Neural cell (in vitro differentiated cells): ENCODE data around the gene PIK3R3. TPM values are rescaled to one million over a fixed set of nuclear protein-coding genes. Genes with fewer than 3 reads are reported as not detected.
A peak's percentile ranks its signal among the peaks of the same experiment; 100 is the strongest.

Experiments
- H2AFZ ChIP-seq: fragments of 200-600, 300-800 bp; sonication (generic), shearing (Covaris generic); 2 replicates; pipeline ENCODE4 v1.6.0; 2014; ENCODE audit warnings: low read depth, mild to moderate bottlenecking, antibody characterized with exemption, low read length, moderate library complexity
- H3F3A ChIP-seq: fragments of 200-600 bp; shearing (Covaris generic); 2 replicates; pipeline ENCODE4 v1.6.1; 2016; ENCODE audit warnings: mild to moderate bottlenecking, moderate library complexity, mixed read lengths, antibody characterized with exemption, low read length; ENCODE audit not compliant: insufficient read depth, poor library complexity, severe bottlenecking
- H3K27ac ChIP-seq: fragments of 200-600, 300-800 bp; sonication (generic), shearing (Covaris generic); 2 replicates; pipeline ENCODE4 v1.5.1; 2014; ENCODE audit warnings: mild to moderate bottlenecking, low read length, moderate library complexity
- H3K27me3 ChIP-seq: fragments of 300-800, 200-600 bp; sonication (generic), shearing (Covaris generic); 2 replicates; pipeline ENCODE4 v1.6.0; 2014; ENCODE audit warnings: mild to moderate bottlenecking, low read depth, low read length, moderate library complexity; ENCODE audit not compliant: insufficient read depth
- H3K36me3 ChIP-seq: fragments of 300-800, 200-600 bp; sonication (generic), shearing (Covaris generic); 2 replicates; pipeline ENCODE4 v1.5.1; 2014; ENCODE audit warnings: mild to moderate bottlenecking, antibody characterized with exemption, low read length, moderate library complexity; ENCODE audit not compliant: insufficient read depth
- H3K4me2 ChIP-seq: fragments of 300-800, 200-600 bp; sonication (generic), shearing (Covaris generic); 2 replicates; pipeline ENCODE4 v1.6.0; 2014; ENCODE audit warnings: mild to moderate bottlenecking, low read length
- H3K4me3 ChIP-seq: fragments of 300-800, 200-600 bp; sonication (generic), shearing (Covaris generic); 2 replicates; pipeline ENCODE4 v1.5.1; 2014; ENCODE audit warnings: mild to moderate bottlenecking, low read length, moderate library complexity
- H3K79me2 ChIP-seq: fragments of 200-600 bp; shearing (Covaris generic); replicated peaks from 2 replicates; pipeline ENCODE4 v1.6.0; 2014; ENCODE audit warnings: mild to moderate bottlenecking, low read length, moderate library complexity; ENCODE audit not compliant: insufficient read depth
- H3K9ac ChIP-seq: fragments of 300-800, 200-600 bp; sonication (generic), shearing (Covaris generic); 2 replicates; pipeline ENCODE4 v1.6.1; 2016; ENCODE audit warnings: mild to moderate bottlenecking, low read length, mixed read lengths
- H3K9me2 ChIP-seq: fragments of 200-600 bp; shearing (Covaris generic); 2 replicates; pipeline ENCODE4 v1.6.1; 2016; ENCODE audit warnings: mild to moderate bottlenecking, low read length, mixed read lengths; ENCODE audit not compliant: insufficient read depth
- H3K9me3 ChIP-seq: fragments of 200-600, 300-800 bp; sonication (generic), shearing (Covaris generic); 2 replicates; pipeline ENCODE4 v1.6.1; 2016; ENCODE audit warnings: mild to moderate bottlenecking, mixed run types, low read length, moderate library complexity, mixed read lengths
- H4K20me1 ChIP-seq: fragments of 200-600 bp; shearing (Covaris generic); 2 replicates; pipeline ENCODE4 v1.6.1; 2016; ENCODE audit warnings: mild to moderate bottlenecking, mixed run types; ENCODE audit not compliant: insufficient read depth
- CTCF ChIP-seq: fragments of 450-650 bp; IDR thresholded peaks from 2 replicates; pipeline ENCODE4 v1.5.1; 2014; ENCODE audit warnings: antibody characterized with exemption, mild to moderate bottlenecking, moderate library complexity; ENCODE audit not compliant: poor library complexity, severe bottlenecking
- EP300 ChIP-seq: fragments of 450-650 bp; conservative IDR thresholded peaks from 2 replicates; pipeline ENCODE4 v1.6.1; 2014; ENCODE audit warnings: antibody characterized with exemption, mild to moderate bottlenecking, moderate library complexity; ENCODE audit not compliant: poor library complexity, severe bottlenecking
- EZH2 ChIP-seq: fragments of 200-600, 300-800 bp; shearing (Covaris generic), sonication (generic); IDR thresholded peaks from 2 replicates; pipeline ENCODE4 v1.6.1; 2014; ENCODE audit warnings: antibody characterized with exemption, low read length, borderline replicate concordance, mild to moderate bottlenecking; ENCODE audit not compliant: insufficient read depth, poor library complexity, severe bottlenecking
- MXI1 ChIP-seq: fragments of 450-650 bp; conservative IDR thresholded peaks from 2 replicates; pipeline ENCODE4 v1.6.1; 2014; ENCODE audit warnings: antibody characterized with exemption, mild to moderate bottlenecking; ENCODE audit not compliant: poor library complexity, severe bottlenecking
- POLR2AphosphoS5 ChIP-seq: IDR thresholded peaks from 2 replicates; pipeline ENCODE4 v1.6.1; 2012
- RAD21 ChIP-seq: fragments of 450-650 bp; conservative IDR thresholded peaks from 2 replicates; pipeline ENCODE4 v1.6.1; 2014; ENCODE audit warnings: antibody characterized with exemption, mild to moderate bottlenecking, moderate library complexity
- REST ChIP-seq: IDR thresholded peaks from 2 replicates; pipeline ENCODE4 v1.6.1; 2012; ENCODE audit warnings: borderline replicate concordance
- SMC3 ChIP-seq: fragments of 450-650 bp; conservative IDR thresholded peaks from 2 replicates; pipeline ENCODE4 v1.6.1; 2014; ENCODE audit warnings: antibody characterized with exemption, mild to moderate bottlenecking, moderate library complexity; ENCODE audit not compliant: poor library complexity
- TAF1 ChIP-seq: IDR thresholded peaks from 2 replicates; pipeline ENCODE4 v1.6.1; 2012; ENCODE audit warnings: low read depth
- polyA plus RNA-seq: library from polyadenylated mRNA; depleted of rRNA; stranded (reverse); fragments of >200 nt; gene quantifications from 2 replicates; pipeline ENCODE4 v1.2.3, GENCODE V29; 2014

The PIK3R3 gene
- polyA plus RNA-seq, 1 donor from 2014 or later: 119 TPM

DNA sequence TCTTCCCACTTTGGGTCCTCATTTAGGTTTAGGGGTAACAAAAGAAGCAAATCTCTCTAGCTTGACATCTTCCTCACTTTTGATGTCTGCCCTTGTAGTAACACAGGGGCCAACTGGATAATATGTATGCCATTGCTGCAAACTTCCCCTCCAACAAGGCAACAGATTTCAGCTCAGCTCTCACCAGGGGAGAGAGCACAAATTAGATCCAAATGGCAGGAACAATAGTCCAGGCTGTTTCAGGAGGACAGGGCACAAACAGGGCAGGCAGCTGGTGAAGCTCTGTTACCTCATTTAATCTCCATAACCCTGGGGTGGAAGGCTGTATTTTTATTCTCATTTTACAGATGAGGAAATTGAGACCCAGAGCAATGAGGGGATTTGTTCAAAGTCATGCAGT, 4.3 kb upstream of the PIK3R3 start:
- Histone ChIP-seq H3K27ac (no peak overlapping the region), H3K36me3 (no peaks in the 10 kb centered on the region), H3K9ac (no peak overlapping the region), H2AFZ (no peak overlapping the region), H3K9me3 (no peaks in the 10 kb centered on the region), H3K27me3 (no peaks in the 10 kb centered on the region), H3K4me2 (no peak overlapping the region), H3F3A (peaks cover 4% of the 10 kb centered on the region), H3K9me2 (no peaks in the 10 kb centered on the region), H4K20me1 (no peaks in the 10 kb centered on the region), H3K79me2 (peaks cover 6% of the 10 kb centered on the region), H3K4me3 (no peak overlapping the region)
- TF ChIP-seq POLR2AphosphoS5 (no peak), EZH2 (no peak), MXI1 (no peak), RAD21 (no peak), CTCF (no peak), REST (no peak), EP300 (no peak), SMC3 (no peak), TAF1 (no peak)

- Histone ChIP-seq H3K4me3 (peak overlapping the region; percentile 83), H3K79me2 (peaks cover 24% of the 10 kb centered on the region), H3K27ac (peak overlapping the region; percentile 98), H3K36me3 (no peaks in the 10 kb centered on the region), H4K20me1 (no peaks in the 10 kb centered on the region), H3K4me2 (peak overlapping the region; percentile 68), H3K9ac (no peak overlapping the region), H3K9me2 (no peaks in the 10 kb centered on the region), H2AFZ (no peak overlapping the region), H3F3A (peaks cover 5% of the 10 kb centered on the region), H3K27me3 (no peaks in the 10 kb centered on the region), H3K9me3 (no peaks in the 10 kb centered on the region)
- no peak for TF ChIP-seq POLR2AphosphoS5
Measured at GRCh38 chr1:46134660-46135331, 2.4 kb upstream of the PIK3R3 start.
